Measurements from ENCODE around the gene GIT2.
A peak's percentile ranks its signal among the peaks of the same experiment; 100 is the strongest.
"Not testable (repeated sequence)": the region's sequence is repeated elsewhere in the genome, so short reads cannot be mapped to it uniquely, and the experiment has no call there.

GIT2 gene

DNA sequence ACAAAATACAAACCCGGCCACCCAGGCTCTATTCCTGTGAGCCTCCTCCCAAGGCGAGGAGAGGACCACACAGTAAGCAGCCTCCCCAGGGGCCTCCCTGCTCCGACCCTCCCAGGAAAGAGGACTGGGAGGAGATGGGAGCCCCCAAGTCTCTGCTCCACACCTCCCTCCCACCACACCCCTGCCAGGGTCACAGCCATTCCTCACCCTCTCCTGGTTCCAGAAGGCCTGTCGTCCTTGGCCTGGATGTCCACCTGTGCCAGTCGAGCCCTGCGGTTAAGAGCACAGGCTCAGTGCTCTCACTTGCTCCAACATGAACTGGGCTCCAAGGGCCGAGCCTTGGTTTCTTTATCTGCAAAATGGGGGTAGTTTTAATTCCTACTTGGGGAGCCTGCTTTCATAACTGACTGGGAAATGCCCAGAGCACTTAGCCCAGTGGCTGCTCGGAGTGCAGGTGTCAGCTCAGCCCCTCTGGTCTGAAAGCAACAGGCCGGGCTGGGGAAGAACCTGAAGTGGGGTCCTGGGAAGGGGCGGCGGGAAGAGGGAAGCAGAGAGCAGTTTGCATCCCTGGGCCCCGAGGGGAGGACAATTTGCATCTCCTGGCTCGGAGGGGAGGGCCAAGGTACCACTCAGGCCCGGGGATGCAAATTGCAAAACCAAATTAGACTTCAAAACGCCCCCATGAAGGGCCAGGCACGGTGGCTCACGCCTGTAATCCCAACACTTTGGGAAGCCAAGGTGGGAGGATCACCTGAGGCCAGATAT lies 72.5 kb downstream of the GIT2 start:
- no peak for DNase-seq (ENCODE audit: low read depth, low spot score)

DNA sequence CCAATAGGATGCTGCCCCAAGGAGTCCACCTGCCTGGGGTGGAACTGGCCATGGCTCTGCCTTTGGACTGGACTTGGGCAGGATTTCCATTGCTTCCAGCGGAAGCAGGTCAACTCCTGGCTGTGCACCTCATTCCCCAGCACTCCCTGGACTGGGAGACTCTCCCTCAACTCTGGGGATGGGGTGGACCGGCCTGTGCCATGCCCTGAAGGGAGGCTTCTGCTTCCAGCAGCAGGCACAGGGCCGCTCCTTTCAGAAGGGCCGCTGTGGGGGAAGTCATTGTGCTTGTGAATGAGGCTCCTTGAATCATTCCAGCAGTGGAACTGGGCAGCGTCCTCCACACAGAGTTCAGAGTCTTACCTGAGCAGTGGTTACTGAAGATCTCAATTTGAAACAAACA lies 73.1 kb downstream of the GIT2 start:
- DNase-seq (ENCODE audit: low read depth, low spot score) = no peak

DNA sequence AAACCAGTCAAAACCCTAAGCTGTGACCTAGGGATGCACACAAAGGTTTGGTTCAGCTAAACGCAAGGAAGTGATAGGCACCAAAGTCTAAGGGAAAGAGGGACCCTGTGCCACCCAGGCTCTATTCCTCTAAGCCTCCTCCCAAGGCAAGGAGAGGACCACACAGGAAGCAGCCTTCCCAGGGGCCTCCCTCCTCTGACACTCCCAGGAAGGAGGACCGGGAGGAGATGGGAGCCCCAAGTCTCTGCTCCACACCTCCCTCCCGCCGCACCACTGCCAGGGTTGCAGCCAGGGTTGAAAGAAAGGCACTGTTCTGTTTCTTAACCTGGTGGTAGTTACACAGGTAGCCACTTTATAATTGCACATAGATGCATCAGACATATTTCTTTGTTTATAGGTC lies 74.2 kb downstream of the GIT2 start:
- no peak for DNase-seq (ENCODE audit: low read depth, low spot score)

DNA sequence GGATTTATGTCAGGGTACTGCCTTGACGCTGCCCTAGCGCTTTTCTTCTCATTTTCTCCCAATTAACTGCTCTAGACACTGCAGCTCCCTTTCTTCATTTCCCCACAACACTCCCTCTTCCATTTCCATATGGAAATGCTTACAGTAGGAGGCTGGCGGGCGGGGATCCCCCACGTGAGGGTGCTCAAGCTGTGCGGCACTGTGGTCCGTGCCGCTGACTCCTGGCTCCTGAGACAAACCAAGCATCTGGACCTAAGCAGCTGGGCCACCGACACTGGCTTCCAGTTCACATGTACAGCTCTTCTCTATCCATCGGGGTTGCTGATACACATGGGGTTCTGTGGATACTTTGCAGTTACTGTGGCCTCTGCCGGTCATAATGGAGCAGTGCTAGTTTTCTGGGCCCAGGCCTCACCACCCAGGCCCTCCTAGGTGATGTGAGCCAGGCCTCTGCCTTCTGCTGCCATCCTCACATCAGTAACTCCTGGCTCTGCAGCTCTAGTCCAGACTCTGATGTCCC lies 75.8 kb downstream of the GIT2 start:
- DNase-seq (ENCODE audit: low read depth, low spot score) = no peak

DNA sequence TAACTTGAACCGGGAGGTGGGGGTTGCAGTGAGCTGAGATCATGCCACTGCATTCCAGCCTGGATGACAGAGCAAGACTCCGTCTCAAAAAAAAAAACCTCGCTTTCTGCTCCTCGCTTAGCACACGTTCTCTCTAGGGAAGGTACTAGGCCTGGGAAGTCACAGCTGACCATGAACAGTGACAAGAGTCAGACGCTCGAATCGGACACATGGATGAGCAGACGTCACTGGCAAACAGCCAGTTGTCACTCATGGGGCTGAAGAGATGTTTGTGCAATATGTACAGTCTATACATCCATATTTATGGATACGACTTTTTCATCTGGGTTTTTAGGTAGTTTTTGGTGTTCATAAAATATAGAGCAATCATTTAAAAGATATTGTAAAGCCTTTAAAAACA lies 76.7 kb downstream of the GIT2 start:
- DNase-seq (ENCODE audit: low read depth, low spot score) = no peak

DNA sequence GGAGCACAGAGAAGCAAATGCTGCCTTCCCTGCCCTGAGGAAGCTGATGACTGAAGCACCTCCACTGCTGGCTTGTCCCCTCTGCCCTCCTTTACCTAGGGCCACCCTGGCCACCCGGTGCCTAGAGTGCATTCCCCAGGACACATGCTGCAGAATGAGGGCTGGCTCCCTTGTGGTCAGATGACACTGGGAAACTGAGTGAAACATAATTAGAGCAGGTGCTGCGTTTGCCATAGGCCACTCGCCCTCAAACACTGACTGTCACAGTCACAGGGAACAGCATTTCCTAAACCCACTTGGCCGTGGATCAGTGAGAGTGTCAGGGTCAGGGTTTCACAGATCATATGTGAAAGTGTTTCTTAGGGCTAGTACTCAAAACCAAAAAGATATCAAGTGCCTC lies 80.1 kb downstream of the GIT2 start:
- DNase-seq (ENCODE audit: low read depth, low spot score) = no peak

DNA sequence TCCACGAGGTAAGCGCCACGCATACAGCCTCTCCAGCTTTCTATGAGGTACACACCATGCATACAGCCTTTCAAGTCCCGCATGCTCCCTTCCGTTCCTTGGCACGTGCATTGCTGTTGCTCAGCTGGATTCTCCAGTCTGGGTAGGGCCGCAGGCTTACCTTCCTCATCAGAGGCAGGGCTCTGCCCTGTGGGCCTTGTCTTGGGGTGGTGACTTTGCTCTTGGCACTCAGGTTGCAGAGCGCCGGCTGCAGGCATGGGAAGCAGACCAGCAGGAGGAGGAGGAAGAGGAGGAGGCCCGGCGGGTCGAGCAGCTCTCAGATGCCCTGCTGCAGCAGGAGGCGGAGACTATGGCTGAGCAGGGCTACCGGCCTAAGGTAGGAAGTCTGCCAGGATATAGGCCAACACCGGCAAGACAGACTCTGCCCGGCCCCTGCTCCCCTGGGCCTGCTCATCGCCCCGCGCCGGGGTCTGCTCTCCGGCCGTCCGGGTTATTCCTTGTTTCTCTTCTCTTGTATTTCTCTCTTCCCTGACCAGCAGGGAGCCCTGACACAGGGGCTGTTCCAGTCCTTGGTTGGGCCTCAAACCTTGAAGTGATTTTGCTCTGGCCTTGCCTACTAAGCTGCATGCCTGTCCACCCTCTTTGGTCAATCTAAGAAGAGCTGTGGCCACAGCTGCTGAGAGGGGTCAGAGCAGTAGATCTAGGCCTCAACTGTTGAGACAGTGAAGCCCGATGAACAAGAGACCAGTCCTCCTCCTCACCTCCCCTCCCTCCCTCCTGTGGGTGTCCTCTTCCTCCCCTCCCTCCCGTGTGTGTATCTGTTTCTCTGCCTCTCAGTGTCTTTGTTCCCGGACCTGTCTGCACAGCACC lies 80.8 kb downstream of the GIT2 start:
- no peak for DNase-seq (ENCODE audit: low read depth, low spot score)

DNA sequence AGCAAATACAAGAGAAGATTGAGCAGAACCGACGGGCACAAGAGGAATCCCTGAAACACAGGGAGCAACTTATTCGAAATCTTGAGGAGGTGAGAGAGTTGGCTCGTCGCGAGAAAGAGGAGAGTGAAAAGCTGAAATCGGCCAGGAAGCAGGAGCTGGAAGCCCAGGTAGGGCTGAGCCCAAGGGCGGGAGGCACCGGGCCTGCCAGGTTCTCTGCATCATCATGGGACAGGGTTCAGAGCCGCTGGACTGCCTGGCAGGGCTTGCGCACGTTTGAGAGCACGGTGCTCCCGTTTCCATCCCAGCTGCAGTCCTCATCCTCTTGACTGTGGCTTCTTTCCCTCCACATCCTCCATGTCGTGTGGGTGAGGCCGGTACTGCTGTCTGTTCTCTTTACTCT lies 81.7 kb downstream of the GIT2 start:
- no peak for DNase-seq (ENCODE audit: low read depth, low spot score)

DNA sequence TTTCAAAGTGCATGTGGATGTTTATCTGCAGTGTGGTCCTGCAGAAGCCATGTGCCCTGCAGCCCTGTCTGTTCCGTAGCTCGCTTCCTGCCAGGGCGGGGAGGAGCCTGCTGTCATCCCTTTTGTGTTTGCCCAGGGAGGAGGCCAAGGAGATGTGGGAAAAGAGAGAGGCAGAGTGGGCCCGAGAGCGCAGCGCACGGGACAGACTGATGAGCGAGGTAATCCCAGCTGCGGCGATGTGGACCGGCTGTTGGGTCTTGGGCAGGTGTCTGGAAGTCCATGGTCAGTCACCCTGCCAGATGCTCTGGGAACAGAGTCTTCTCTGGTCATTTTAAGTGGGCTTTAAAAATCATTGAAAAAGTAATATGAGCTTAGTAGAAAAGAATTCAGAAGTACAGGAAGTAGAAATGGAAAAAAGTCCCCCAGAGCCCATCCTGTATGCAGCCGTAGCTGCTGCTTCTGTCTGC lies 83.3 kb downstream of the GIT2 start:
- DNase-seq (ENCODE audit: low read depth, low spot score) = no peak

DNA sequence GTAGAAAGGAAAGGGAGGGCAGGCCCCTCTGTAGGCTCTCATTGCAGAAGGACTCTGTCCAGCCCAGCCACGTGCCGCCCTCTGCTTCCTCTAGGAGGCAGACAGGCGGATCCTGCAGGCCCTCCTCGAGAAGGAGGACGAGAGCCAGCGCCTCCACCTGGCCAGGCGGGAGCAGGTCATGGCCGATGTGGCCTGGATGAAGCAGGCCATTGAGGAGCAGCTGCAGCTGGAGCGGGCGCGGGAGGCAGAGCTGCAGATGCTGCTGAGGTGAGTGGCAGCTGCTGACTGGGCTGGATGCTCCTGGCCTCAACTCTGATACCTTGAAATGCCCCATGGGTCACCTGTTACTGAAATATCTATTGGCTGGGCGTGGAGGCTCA lies 85.2 kb downstream of the GIT2 start:
- no peak for DNase-seq (ENCODE audit: low read depth, low spot score)

DNA sequence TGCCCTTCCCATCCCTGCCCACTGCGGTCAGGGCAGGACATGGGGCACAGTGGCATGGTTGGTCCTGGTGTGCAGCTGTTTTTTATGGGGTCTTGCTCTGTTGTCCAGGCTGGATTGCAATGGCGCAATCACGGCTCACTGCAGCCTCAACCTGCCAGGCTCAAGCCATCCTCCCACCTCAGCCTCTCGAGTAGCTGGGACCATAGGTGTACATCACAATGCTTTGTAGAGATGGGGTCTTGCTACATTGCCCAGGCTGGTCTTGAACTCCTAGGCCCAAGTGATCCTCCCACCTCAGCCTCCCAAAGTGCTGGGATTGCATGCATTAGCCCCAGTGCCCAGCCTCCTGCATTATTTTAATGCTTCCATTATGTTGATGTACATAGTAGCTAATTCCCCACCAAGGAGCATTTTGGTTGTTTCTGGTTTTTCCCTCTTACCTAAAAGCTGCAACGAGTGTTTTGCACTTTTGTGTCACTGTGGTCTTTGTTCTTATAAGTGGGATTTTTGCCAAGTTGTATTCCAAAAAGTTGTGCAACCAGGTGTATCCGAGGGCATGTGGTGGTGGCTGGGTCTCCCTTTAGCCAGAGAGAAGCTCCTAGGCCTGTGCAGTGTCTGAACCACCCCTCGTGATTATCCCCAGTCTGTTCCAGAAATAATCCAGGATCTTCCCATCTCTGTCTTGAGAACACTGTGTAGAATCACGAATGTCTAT lies 85.8 kb downstream of the GIT2 start:
- DNase-seq (ENCODE audit: low read depth, low spot score) = no peak

DNA sequence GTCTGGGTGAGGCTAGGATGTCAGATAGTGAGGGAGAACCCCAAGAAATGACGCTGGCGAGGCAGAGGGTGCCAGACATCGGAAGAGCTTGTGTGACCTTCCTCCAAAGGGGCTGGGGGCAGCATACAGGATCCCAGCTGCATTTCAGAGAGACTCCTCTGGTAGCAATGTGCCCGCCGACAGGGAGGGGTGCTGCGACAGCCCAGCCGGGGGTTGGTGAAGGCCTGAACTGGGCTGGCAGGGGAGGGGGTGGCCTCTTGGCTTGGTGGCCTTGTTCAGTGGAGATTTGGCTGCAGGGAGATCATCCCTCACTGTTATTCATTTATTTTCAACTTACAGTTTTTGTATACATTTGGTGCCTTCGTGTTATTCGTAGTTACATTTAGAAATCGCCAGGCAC lies 90.9 kb downstream of the GIT2 start:
- DNase-seq (ENCODE audit: low read depth, low spot score) = no peak

DNA sequence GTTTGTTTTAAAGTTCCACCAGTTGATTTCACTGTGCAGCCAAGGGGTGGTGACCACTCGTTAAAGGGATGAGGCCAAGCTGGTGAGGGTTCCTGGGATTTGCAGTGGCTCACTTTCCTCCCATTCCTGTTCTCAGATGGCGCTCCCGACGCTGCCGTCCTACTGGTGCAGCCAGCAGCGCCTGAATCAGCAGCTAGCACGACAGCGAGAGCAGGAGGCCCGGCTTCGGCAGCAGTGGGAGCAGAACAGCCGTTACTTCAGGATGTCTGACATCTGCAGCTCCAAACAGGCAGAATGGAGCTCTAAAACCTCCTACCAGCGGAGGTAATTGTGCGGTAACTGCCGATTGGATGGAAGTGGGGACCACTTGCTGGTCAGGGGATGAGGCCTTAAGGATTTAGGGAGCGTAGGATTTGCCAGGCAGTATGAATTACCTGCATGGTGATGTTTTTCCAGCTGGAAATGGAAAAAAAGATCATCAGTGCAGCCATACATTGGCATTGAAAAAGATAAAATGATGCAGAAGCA lies 93.2 kb downstream of the GIT2 start:
- no peak for DNase-seq (ENCODE audit: low read depth, low spot score)

DNA sequence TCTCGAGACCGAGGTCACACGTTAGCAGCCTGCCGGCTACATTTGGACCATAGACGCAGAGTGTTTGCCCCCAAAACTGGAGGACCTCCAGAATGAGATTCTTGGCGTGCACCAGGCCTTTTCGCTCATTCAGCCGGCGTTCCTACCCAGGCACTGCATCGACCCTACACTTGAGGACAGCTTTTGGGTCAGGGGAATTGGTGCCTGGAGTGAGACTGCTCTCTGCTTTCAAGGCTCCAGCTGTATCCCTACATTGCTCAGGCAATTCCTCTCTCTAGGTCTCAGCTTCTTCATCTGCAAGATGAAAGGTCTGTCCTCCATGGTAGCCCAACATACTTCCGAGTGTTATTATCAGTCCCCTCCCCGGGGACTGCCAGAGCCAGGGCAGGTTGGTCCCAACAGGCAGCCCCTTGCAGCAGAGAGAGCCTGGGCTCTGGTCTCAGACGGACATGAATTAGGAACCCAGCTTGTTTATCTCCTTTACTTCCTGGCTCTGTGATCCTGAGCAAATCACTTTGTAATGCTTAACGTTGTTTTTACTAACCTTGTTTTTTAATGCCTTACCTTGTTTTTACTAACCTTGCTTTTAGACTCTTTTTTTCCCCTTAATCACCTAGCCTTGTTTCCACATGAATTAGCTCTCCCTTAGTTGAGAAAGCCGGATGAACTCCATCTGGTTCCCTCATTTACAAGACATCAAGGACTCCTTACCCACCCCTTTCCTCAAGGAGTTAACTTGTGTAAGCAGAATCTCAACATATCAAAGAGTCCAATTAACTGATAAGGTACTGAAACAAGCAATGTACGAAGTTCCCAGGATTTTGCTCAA lies 95.2 kb downstream of the GIT2 start:
- no peak for DNase-seq (ENCODE audit: low read depth, low spot score)

DNA sequence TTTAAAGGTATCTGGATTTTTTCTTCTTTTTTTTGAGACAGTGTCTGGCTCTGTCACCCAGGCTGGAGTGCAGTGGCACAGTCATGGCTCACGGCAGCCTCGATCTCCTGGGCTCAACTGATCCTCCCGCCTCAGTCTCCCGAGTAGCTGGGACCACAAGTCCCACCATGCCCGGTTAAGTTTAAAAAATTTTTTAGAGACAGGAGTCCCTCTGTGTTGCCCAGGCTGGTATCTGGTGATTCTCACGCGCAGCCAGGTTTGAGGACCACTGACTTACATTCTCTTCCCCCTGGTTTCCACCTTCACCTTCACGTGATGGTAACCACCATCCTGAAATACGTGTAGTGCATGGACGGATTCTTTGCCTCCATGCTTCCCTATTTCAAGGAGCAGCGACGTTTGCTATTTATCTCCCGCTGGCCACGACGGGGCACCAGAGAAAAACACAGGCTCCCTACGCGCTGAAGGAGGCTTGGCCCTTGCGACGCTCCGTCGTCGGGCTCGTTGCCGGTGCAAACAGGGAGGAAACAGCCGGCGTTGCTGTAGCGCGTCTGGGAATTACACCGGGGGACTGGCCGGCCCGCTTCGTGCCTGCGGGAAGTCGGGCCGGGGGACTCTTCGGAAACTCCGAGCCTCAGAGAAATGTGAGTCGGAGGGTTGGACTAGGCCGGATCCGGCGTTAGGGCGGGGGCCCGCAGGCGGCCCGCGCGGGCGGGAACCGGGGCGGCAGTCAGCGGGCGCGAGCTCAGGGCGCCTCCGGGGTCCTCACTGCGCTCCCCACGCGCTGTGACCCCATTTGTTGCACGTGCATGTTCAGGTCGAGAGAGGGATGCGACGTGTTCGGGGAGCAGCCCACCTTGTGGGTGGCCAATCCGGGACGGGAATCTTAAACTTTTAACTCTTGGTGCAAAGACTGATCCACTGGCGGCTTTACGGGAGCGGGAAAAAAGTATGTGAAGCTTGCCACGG lies 96.1 kb downstream of the GIT2 start, which contains the start of gene TCHP:
Gene TCHP (plus strand): TSS at position 492 of the 969 bp plus-strand sequence. CDS start 2,753 bp downstream, outside the sequence.
- DNase-seq (ENCODE audit: low read depth, low spot score) = peak; percentile 67

DNA sequence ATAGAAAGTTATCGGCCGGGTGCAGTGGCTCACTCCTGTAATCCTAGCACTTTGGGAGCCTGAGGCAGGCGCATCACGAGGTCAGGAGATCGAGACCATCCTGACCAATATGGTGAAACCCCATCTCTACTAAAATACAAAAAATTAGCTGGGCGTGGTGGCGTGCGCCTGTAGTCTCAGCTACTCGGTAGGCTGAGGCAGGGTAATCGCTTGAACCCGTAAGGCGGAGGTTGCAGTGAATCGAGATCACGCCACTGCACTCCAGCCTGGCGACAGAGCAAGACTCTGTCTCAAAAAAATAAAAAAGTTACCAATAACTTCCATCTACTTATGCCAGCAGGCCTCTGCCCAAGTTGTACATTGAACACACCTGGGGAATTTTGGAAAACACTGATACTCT lies 96.8 kb downstream of the GIT2 start:
- not testable (repeated sequence) for DNase-seq (ENCODE audit: low read depth, low spot score)

DNA sequence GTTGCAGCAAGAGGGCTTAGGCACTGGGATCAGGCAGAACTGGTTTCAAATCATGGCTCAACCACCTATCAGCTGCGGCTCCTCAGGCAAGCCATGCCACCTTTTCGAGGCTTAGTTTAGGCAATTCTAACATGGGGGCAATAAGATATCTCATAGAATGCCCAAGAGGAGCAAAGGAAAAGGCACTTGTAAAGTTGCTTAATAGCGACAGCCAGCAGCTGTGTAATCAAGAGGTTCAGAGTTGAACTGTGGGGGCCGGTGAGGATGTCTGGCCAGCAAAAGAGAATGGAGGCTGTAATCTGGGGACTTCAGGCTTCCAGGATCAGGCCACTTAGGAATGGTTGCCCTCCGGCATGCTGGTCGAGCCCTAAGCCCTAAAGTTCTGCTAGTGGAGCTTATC lies 99.1 kb downstream of the GIT2 start:
- no peak for DNase-seq (ENCODE audit: low read depth, low spot score)

DNA sequence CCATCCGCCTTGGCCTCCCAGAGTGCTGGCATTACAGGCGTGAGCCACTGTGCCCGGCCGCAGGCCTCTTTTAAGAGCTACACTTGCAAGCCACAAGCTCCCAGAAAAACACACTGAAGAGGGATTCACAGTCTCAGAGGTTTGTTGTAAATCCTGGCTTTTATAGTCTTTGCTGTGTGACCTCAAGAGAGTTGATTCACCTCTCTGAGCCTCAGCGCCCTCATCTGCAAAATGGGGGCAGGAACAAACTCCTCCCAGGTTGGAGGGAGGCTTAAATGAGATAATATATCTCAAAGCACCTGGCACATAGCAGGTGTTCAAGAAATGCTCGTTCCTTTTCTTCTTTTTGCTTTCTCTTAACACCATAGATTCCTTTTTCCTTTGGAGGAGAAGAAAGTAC lies 100.0 kb downstream of the GIT2 start:
- DNase-seq (ENCODE audit: low read depth, low spot score) = no peak

DNA sequence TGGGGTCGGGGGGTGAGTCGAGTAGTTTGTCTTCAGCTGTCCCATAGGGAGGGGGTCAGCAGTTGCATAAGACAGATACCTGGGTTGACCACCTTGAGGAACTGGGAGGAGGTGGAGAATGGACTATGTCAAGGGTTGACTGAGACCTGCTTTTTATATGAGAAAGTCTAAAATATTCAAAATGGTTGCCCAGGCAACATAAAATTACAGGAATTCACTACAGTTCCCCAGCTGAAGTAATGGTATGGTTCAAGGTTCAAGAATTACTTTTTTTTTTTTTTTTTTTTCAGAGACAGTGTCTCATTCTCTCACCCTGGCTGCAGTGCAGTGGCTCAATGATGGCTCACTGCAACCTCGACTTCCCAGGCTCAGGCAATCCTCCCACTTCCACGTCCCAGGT lies 101.2 kb downstream of the GIT2 start:
- DNase-seq (ENCODE audit: low read depth, low spot score) = no peak
